Measurements from ENCODE around the gene ACBD6.

ACBD6 gene

DNA sequence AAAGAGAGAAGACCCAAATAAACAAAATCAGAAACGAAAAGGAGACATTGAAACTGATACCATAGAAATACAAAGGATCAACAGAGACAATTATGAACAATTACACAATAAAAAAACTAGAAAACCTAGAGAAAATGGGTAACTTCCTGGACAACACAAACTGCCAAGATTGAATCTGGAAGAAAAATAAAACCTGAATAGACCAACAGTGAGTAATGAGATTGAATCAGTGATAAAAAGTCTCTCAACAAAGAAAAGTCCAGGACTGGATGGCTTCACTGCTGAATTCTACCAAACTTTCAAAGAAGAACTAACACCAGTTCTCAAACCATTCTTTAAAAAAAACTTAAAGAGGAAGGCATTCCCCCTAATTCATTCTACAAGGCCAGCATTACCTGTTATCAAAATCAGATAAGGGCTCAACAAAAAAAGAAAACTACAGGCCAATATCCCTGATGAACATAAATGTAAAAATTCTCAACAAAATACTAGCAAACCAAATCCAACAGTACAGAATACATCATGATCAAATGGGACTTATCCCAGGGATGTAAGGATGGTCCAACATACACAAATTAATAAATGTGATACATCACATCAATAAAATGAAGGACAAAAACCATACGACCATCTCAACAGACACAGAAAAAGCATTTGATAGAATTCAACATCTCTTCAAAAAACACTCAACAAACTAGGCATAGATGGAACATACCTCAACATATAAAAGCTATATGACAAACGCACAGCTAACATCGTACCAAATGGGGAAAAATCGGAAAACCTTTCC lies 119.9 kb downstream of the ACBD6 start:
- in situ Hi-C loops (cut with HindIII; ENCODE audit: low sequenced_read_pairs), result no loop called here
- peak; percentile 13 for DNase-seq (ENCODE audit: low read depth, low spot score)

DNA sequence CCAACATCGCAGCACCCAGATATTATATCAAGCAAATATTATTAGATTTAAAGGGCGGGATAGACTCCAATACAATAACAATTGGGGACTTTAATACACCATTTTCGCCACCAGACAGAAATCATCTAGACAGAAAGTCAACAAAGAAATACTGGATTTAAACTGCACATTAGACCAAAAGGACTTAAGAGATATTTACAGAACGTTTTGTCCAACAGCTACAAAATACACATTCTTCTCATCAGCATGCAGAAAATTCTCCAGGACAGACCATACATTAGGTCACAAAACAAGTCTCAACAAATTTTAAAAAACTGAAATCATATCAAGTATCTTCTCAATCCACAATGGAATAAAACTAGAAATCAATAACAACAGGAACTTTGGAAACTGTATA lies 121.2 kb downstream of the ACBD6 start:
- no peak overlapping the region for H3K4me3 ChIP-seq (ENCODE audit: low read depth, low read length)
- in situ Hi-C loops (cut with HindIII; ENCODE audit: low sequenced_read_pairs), result no loop called here
- DNase-seq (ENCODE audit: low read depth, low spot score), result no peak
- TF ChIP-seq, protein P1, sequence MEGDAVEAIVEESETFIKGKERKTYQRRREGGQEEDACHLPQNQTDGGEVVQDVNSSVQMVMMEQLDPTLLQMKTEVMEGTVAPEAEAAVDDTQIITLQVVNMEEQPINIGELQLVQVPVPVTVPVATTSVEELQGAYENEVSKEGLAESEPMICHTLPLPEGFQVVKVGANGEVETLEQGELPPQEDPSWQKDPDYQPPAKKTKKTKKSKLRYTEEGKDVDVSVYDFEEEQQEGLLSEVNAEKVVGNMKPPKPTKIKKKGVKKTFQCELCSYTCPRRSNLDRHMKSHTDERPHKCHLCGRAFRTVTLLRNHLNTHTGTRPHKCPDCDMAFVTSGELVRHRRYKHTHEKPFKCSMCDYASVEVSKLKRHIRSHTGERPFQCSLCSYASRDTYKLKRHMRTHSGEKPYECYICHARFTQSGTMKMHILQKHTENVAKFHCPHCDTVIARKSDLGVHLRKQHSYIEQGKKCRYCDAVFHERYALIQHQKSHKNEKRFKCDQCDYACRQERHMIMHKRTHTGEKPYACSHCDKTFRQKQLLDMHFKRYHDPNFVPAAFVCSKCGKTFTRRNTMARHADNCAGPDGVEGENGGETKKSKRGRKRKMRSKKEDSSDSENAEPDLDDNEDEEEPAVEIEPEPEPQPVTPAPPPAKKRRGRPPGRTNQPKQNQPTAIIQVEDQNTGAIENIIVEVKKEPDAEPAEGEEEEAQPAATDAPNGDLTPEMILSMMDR (IDR thresholded peaks at IDR 0.05; ENCODE audit: low read depth, low read length), result no peak

More for the DNA sequence above, 119.9 kb downstream of the ACBD6 start:
- TF ChIP-seq, protein P1 (IDR thresholded peaks at IDR 0.05; ENCODE audit: low read depth, low read length), result no peak
- no peak overlapping the region for H3K4me3 ChIP-seq (ENCODE audit: low read depth, low read length)

DNA sequence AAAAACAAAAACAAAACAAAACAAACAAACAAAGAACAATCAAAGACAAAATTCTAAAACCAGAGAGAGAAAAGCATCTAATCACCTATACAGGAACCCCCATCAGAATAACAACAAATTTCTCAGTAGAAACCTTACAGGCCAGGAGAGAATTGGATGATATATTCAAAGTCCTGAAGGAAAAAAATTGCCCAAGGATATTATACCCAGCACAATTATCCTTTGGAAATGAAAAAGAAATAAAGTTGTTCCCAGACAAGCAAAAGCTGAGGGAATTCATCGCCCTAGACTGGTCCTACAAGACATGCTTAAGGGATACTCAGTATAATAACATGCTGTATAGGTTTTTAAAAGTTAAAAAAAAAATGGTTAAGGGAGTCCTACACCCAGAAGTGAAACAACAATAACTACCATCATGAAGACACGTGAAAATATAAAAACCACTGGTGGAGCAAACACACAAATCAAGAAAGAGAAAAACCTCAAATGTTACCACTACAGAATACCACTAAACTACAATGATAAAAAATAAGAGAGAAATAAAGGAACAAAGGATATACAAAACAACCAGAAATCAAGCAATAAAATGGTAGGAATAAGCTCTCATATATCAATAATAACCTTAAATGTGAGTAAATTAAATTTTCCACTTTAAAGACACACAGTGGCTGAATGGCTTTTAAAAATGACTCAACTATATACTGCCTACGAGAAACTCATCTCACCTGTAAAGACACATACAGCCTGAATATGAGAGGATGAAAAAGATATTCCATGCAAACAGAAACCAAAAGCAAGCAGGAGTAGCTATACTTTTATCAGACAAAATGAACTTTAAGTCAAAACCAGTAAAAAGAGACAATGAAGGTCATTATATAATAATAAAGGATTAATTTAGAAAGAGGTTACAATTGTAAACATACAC lies 121.9 kb downstream of the ACBD6 start:
- in situ Hi-C loops (cut with HindIII; ENCODE audit: low sequenced_read_pairs), result no loop called here

DNA sequence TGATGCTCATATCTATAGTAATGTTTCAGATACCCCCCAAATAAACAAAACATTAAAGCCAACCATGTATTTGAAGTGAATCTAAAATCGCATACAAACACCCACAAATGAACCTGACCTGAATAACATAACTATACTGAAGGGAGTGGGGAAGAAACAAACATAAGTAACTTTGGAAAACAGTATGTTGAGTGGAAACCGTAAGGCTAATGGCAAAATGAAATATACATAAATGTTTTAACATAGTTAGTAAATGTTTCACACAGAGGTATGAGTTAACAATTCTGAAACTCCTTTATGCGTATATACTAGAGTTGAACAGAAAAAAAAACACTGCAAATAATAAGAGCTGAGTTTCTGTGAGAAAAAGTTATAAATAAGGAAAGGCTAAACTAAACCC lies 125.6 kb downstream of the ACBD6 start:
- TF ChIP-seq, protein P1 (IDR thresholded peaks at IDR 0.05; ENCODE audit: low read depth, low read length), result no peak
- H3K4me3 ChIP-seq (ENCODE audit: low read depth, low read length), result no peak overlapping the region
- no peak for DNase-seq (ENCODE audit: low read depth, low spot score)
- in situ Hi-C loops (cut with HindIII; ENCODE audit: low sequenced_read_pairs), result no loop called here

More for the DNA sequence above, 121.9 kb downstream of the ACBD6 start:
- TF ChIP-seq, protein P1 (IDR thresholded peaks at IDR 0.05; ENCODE audit: low read depth, low read length), result no peak
- no peak overlapping the region for H3K4me3 ChIP-seq (ENCODE audit: low read depth, low read length)
- DNase-seq (ENCODE audit: low read depth, low spot score), result no peak

DNA sequence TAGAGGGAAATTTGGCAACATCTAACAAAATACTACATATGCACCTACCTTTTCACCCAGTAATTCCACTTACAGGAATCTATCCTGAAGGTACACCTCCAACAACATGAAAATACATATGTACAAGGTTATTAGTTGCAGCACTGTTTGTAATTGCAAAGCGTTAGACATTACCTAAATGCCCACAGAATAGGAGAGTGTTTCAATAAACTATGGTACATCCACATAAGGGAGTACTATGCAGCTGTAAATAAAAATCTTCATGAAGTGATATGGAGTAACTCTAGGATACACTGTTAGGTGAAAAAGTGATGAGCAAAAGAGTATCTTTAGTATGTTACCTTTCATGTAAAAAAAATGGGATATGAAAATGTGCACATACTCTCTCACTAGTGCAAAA lies 126.1 kb downstream of the ACBD6 start:
- H3K4me3 ChIP-seq (ENCODE audit: low read depth, low read length), result no peak overlapping the region
- TF ChIP-seq, protein P1 (IDR thresholded peaks at IDR 0.05; ENCODE audit: low read depth, low read length), result no peak
- no peak for DNase-seq (ENCODE audit: low read depth, low spot score)
- in situ Hi-C loops (cut with HindIII; ENCODE audit: low sequenced_read_pairs), result no loop called here

DNA sequence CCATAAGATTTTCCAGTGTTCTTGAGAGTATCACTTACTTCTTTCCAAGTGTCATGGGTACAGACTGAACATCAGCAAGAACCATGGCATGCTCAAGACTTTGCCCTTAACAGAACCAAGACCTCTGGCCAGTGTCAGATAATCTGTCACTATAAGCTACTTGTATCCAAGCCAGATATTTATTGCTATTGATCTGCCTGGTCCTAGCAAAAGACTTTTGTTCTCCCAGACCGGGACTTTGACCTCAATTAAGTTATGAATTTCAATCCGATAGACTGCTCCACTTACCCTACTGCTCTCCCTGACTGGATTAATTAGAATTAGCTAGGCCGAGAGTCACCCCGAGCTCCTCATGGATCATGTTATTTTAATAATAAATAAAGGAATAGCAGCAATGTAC lies 129.6 kb downstream of the ACBD6 start:
- in situ Hi-C loops (cut with HindIII; ENCODE audit: low sequenced_read_pairs), result no loop called here
- H3K4me3 ChIP-seq (ENCODE audit: low read depth, low read length), result no peak overlapping the region
- DNase-seq (ENCODE audit: low read depth, low spot score), result no peak
- TF ChIP-seq, protein P1 (IDR thresholded peaks at IDR 0.05; ENCODE audit: low read depth, low read length), result no peak

Measured in astrocyte of the spinal cord (primary cell).